Esophagus squamous epithelium (tissue), 5 donors: ENCODE measurements around the gene PFDN1. TPM values are rescaled to one million over a fixed set of nuclear protein-coding genes. Genes with fewer than 3 reads are reported as not detected.

Source experiments
- DNase-seq: peaks from one replicate; lab custom pipeline; 2025; lab: John Stamatoyannopoulos, UW
- H3K27ac ChIP-seq, 4 donors: fragments of 200-600 bp; sonication (generic); one replicate each; pipeline ENCODE4 v1.5.1; 2016 to 2019; ENCODE audit warnings: mild to moderate bottlenecking in 1 of 4
- H3K27me3 ChIP-seq, 4 donors: fragments of 200-600 bp; sonication (generic); 1 replicate in 3 of 4; 2 replicates in 1 of 4; pipeline versions ENCODE4 v1.5.1 to v1.6.0; 2017 to 2021; ENCODE audit warnings: antibody characterized with exemption in 1 of 4
- H3K36me3 ChIP-seq, 3 donors: fragments of 200-600 bp; sonication (generic); one replicate each; pipeline ENCODE4 v1.5.1; 2016 to 2019
- H3K4me1 ChIP-seq, 3 donors: fragments of 200-600 bp; sonication (generic); one replicate each; pipeline ENCODE4 v1.5.1; 2017 to 2019
- H3K4me3 ChIP-seq, 4 donors: fragments of 200-600 bp; sonication (generic); 1 replicate in 3 of 4; 2 replicates in 1 of 4; pipeline ENCODE4 v1.5.1; 2016 to 2019; ENCODE audit warnings: mild to moderate bottlenecking in 2 of 4, moderate library complexity in 1 of 4
- H3K9me3 ChIP-seq, 3 donors: fragments of 200-600 bp; sonication (generic); one replicate each; pipeline ENCODE4 v1.5.1; 2016 to 2019
- POLR2A ChIP-seq, 4 donors: fragments of 450-650 bp; IDR thresholded peaks; one replicate each; pipeline ENCODE4 v1.6.1; 2017; ENCODE audit warnings: antibody characterized with exemption in 4 of 4, mild to moderate bottlenecking in 4 of 4, moderate library complexity in 3 of 4
- whole genome bisulfite sequencing, 2 donors: methylation state at CpG; one replicate each; pipeline ENCODE4 v1.1.5; 2018; 5-methylcytosine and 5-hydroxymethylcytosine counted together
- intact Hi-C: fragments of 100-400 bp; cut with DNase I; formaldehyde crosslinking; loops from one replicate; pipeline ENCODE4 v1.15.0; 2022
- total RNA-seq, 4 donors: library from RNA; depleted of rRNA; stranded (reverse); fragments of >200 nt; gene quantifications; one replicate each; pipeline ENCODE4 v1.1.0, GENCODE V29; 2016
- TF ChIP-seq, protein P1 (sequence below), 6 experiments: fragments of 450-650 bp in 4 of 6; fragments of 200-600 bp in 2 of 6; sonication (generic) in 2 of 6; IDR thresholded peaks; one replicate each; pipeline ENCODE4 v1.5.1; 2016 to 2019; ENCODE audit warnings: antibody characterized with exemption in 6 of 6, mild to moderate bottlenecking in 4 of 6, moderate library complexity in 4 of 6
- donor health status: DM: yes; HTN: yes; CAD: no.

PFDN1 gene
- total RNA-seq, 4 donors from 2014 or later = 38.1 to 67.5 (median 60.4) TPM

DNA sequence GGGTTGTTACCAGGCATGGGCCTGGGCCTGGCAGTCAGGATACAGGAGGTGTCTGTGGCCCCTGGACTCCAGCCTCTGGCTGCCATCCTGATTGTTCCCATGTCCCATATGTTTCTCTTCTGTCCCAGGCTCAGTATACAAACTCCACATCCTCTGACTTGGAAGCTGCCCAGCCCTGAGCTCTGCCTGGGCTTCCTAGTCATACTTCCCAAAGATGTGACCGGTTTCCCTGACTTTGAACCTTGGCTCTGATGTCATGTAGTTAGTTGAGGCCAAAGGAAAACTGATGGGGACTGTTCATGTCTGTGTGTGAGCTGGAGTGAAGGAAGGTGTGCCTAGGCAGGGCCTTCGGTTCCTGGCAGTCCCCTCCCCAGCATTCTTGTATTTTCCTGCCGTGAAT is 77.5 kb downstream of the PFDN1 start:
- 74 to 100% methylated on average over 3 of the region's 3 CpGs for WGBS, 2 donors
- H3K27ac ChIP-seq = no peak overlapping the region
- H3K9me3 ChIP-seq = no peaks in the 10 kb centered on the region
- no peaks in the 10 kb centered on the region for H3K27me3 ChIP-seq
- TF ChIP-seq, protein P1, sequence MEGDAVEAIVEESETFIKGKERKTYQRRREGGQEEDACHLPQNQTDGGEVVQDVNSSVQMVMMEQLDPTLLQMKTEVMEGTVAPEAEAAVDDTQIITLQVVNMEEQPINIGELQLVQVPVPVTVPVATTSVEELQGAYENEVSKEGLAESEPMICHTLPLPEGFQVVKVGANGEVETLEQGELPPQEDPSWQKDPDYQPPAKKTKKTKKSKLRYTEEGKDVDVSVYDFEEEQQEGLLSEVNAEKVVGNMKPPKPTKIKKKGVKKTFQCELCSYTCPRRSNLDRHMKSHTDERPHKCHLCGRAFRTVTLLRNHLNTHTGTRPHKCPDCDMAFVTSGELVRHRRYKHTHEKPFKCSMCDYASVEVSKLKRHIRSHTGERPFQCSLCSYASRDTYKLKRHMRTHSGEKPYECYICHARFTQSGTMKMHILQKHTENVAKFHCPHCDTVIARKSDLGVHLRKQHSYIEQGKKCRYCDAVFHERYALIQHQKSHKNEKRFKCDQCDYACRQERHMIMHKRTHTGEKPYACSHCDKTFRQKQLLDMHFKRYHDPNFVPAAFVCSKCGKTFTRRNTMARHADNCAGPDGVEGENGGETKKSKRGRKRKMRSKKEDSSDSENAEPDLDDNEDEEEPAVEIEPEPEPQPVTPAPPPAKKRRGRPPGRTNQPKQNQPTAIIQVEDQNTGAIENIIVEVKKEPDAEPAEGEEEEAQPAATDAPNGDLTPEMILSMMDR (IDR thresholded peaks at IDR 0.05) = no peak
- no peak for TF ChIP-seq POLR2A (IDR thresholded peaks at IDR 0.05)
- H3K4me1 ChIP-seq = peaks cover 0 to 24% (median 2%) of the 10 kb centered on the region in 3 donors
- intact Hi-C loops = no loop called here
- DNase-seq = no peak
- H3K36me3 ChIP-seq = no peaks in the 10 kb centered on the region
- H3K4me3 ChIP-seq = no peak overlapping the region

DNA sequence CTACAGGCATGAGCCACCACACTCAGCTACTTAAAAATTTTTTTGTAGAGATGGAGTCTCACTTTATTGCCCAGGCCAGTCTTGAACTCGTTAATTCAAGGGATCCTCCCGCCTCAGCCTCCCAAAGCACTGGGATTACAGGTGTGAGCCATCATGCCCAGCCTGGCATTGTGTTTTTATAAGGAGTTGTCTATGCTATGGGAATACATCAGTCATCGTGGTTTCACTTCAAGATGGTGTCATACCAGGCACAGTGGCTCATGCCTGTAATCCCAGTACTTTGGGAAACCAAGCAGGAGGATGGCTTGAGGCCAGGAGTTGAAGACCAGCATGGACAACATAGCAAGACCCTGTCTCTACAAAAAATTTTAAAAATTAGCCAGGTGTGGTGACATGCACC is 78.2 kb downstream of the PFDN1 start:
- no peak overlapping the region for H3K27ac ChIP-seq
- H3K36me3 ChIP-seq = no peaks in the 10 kb centered on the region
- H3K27me3 ChIP-seq = no peaks in the 10 kb centered on the region
- no peak overlapping the region for H3K4me3 ChIP-seq
- WGBS, 2 donors = 83 to 88% methylated on average over 3 of the region's 3 CpGs
- no peaks in the 10 kb centered on the region for H3K9me3 ChIP-seq
- no peak for DNase-seq
- peaks cover 0 to 30% (median 3%) of the 10 kb centered on the region in 3 donors for H3K4me1 ChIP-seq
- no peak for TF ChIP-seq POLR2A (IDR thresholded peaks at IDR 0.05)
- TF ChIP-seq, protein P1 (IDR thresholded peaks at IDR 0.05) = no peak
- intact Hi-C loops = no loop called here

DNA sequence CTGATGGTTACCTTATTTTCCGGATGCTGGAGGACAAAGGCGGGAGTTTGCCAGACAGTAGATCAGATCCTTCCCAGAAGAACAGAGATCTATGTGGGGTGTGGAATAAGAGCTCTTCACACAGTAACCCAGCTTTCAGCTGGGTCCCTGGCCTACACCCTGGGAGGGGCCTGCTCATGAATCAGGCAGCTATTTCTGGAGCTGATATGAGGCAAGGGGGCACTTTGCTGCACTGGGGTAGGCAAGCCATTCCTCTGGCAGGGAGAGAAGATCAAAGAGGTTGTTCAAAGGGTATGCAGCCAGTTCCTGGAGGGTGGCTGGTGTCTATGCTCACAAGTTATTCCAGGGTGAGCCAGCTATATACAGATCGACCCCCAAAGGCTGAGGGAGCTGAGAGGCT is 79.3 kb downstream of the PFDN1 start:
- intact Hi-C loops = no loop called here
- Histone ChIP-seq H3K4me1 (peaks cover 0 to 39% (median 8%) of the 10 kb centered on the region in 3 donors), H3K4me3 (no peak overlapping the region), H3K27me3 (no peaks in the 10 kb centered on the region), H3K36me3 (no peaks in the 10 kb centered on the region), H3K9me3 (no peaks in the 10 kb centered on the region), H3K27ac (no peak overlapping the region)
- 77 to 83% methylated on average over 3 of the region's 3 CpGs for WGBS, 2 donors
- no peak for DNase-seq
- no peak for TF ChIP-seq POLR2A (IDR thresholded peaks at IDR 0.05)
- TF ChIP-seq, protein P1 (IDR thresholded peaks at IDR 0.05) = no peak

DNA sequence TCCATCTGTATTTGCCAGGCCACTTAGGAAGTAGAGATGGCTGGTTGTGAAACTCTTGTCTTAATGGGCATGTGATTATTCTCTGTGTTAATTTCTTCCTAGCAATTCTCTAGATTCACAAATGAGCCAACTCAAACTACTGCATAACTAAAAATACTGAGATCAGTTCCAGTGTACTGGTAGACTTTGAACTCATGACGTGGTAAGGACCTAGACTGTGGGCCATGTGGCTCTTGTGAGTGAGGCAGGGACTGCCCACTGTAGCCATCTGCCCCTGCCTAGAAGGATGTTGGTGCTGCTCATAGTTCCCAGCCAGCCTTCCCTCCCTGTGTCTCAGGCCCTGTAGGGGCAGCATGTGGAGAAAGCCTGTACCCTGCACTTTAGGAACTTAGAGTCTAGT is 80.5 kb downstream of the PFDN1 start:
- 86 to 100% methylated on average over 1 of the region's 1 CpG for WGBS, 2 donors
- intact Hi-C loops = no loop called here
- Histone ChIP-seq H3K36me3 (no peaks in the 10 kb centered on the region), H3K4me3 (no peak overlapping the region), H3K27ac (no peak overlapping the region), H3K4me1 (peaks cover 0 to 39% (median 8%) of the 10 kb centered on the region in 3 donors), H3K27me3 (no peaks in the 10 kb centered on the region), H3K9me3 (no peaks in the 10 kb centered on the region)
- TF ChIP-seq, protein P1 (IDR thresholded peaks at IDR 0.05) = no peak
- no peak for TF ChIP-seq POLR2A (IDR thresholded peaks at IDR 0.05)
- DNase-seq = no peak

DNA sequence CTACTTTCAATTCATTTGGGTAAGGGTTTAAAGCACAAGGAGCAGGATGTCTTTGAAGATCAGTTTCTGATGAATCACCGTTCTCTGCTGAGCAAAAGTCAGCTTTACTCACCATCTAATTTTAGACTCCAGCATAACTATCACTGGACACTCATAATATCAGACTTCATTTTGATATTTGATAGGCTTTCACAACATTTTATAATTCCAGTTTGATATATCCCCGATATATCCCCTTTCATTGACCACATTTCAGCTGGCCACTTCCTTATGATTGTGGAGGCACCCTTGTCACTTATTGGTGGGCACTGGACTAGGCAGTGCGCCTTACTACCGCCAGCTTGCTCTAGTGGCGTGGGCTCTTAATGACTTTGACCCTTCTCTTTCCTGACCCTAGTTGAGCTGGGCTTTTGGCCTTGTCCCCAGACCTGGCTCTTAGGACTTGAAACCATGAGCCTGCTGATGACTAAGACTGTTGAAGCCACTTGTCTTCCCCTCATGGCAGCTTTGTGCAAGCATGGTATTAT is 81.1 kb downstream of the PFDN1 start:
- H3K4me1 ChIP-seq = peaks cover 0 to 39% (median 8%) of the 10 kb centered on the region in 3 donors
- intact Hi-C loops = no loop called here
- no peaks in the 10 kb centered on the region for H3K9me3 ChIP-seq
- DNase-seq = no peak
- H3K27ac ChIP-seq = peak overlapping the region in 2 of 4 donors; percentile 31 to 38
- TF ChIP-seq POLR2A (IDR thresholded peaks at IDR 0.05) = no peak
- TF ChIP-seq, protein P1 (IDR thresholded peaks at IDR 0.05) = no peak
- no peaks in the 10 kb centered on the region for H3K36me3 ChIP-seq
- no peak overlapping the region for H3K4me3 ChIP-seq
- 76 to 79% methylated on average over 5 of the region's 5 CpGs for WGBS, 2 donors
- H3K27me3 ChIP-seq = no peaks in the 10 kb centered on the region
